GM10847 (cell line): ENCODE measurements around the gene PDZD7.

Source experiments
- POLR2A ChIP-seq: IDR thresholded peaks from 2 replicates; pipeline ENCODE4 v1.6.1; 2011; ENCODE audit not compliant: insufficient read length; ENCODE audit errors: extremely low read depth

PDZD7 gene

GRCh38 chr10:101063548-101064414, 32.9 kb upstream of the PDZD7 start:
- no peak for TF ChIP-seq POLR2A

DNA sequence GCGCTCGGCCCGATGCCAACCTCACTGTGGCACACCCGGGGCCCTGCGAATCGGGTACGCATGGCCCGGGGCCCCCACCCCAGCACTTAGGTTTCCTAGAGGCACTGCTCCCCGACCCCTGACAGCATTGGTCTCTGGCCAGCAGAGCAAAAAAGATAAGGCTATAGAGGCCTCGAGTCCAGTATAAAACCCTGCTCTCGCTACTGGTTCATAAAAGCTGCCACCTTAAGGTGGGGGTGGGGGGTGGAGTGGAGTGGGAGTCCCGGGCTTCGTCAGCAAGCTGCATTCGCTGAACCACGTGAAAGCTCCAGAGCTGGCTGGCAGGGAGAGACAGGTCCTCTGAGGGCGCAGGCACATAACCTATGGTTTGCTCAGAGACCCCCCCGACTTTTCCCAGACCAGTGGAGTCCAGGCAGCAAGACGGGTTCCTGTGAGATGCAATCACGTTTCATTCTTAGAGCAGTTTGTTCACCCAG, 32.2 kb upstream of the PDZD7 start:
- TF ChIP-seq POLR2A, result no peak

GRCh38 chr10:101062232-101063049, 31.5 kb upstream of the PDZD7 start:
- peak; percentile 36 for TF ChIP-seq POLR2A

- TF ChIP-seq POLR2A, result no peak
Observed at GRCh38 chr10:101061624-101062231, 30.8 kb upstream of the PDZD7 start, which contains the start of gene KAZALD1. KAZALD1 (plus strand) TSS chr10:101061989; CDS start chr10:101062593, 604 bp downstream.

DNA sequence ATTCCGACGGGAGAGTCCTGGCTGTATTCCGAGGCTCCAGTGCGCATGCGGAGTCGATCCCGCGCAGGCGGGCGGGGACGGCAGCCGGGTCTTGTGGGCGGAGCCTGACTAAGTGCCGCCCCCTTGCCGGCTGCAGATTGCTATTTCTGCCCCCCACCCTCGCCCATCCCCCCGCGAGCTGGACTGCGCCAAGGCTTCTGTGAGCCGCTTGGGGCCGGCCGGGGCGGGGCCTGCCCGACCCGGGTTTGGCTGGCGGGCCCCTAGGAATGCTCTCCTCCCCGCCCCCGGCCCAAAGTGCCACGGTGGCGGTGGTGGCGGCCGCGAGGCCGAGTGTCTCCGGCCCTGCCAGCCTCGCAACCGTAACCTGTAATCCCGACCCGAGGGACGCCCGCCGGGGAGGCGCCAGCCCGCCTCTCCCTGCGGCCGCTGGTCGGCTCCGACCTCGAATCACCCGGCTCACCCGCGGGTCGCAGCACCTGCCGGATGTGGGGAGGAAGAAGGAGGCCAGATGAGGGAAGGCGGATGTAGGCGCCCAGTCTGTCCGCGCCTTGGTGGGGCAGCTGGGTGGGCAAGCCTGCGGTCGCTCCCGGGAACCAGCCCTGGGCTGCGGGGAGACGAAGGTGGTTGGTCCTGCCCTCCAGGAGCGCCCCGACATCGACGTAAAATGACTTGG, 30.2 kb upstream of the PDZD7 start:
- peak; percentile 51 for TF ChIP-seq POLR2A

- TF ChIP-seq POLR2A, result no peak
Observed at GRCh38 chr10:101060036-101060950, 29.4 kb upstream of the PDZD7 start.

GRCh38 chr10:101056365-101057151, 25.6 kb upstream of the PDZD7 start:
- no peak for TF ChIP-seq POLR2A

- no peak for TF ChIP-seq POLR2A
Observed at GRCh38 chr10:101055411-101055810, 24.5 kb upstream of the PDZD7 start.

GRCh38 chr10:101054876-101055275, 23.9 kb upstream of the PDZD7 start:
- no peak for TF ChIP-seq POLR2A

DNA sequence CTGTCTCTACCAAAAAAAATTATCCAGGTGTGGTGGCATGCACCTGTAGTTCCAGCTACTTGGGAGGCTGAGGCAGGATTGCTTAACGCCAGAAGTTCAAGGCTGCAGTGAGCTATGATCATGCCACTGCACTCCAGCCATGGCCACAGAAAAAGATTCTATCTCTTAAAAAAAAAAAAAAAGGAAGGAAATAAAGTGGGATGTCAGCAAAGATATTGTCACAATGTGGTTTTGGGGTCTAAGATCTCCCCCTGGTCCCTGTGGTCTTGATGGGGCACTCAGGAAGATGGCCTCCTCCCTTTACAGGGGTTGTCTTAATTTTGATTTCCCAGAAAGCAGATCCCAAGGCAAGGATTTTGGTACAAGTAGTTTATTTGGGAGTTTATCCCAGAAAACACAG, 23.4 kb upstream of the PDZD7 start:
- no peak for TF ChIP-seq POLR2A

- TF ChIP-seq POLR2A, result no peak
Observed at GRCh38 chr10:101053516-101053915, 22.6 kb upstream of the PDZD7 start.

GRCh38 chr10:101052285-101052684, 21.4 kb upstream of the PDZD7 start:
- TF ChIP-seq POLR2A, result no peak
